Measurements from ENCODE around the gene NAGLU. TPM values are rescaled to one million over a fixed set of nuclear protein-coding genes. Genes with fewer than 3 reads are reported as not detected.

The NAGLU gene
- total and polyA plus RNA-seq, 2 of the 13 experiments (the other 11 are each of a cell fraction or from before 2014, with no cell fraction given) = 28.2 to 40.1 TPM

DNA sequence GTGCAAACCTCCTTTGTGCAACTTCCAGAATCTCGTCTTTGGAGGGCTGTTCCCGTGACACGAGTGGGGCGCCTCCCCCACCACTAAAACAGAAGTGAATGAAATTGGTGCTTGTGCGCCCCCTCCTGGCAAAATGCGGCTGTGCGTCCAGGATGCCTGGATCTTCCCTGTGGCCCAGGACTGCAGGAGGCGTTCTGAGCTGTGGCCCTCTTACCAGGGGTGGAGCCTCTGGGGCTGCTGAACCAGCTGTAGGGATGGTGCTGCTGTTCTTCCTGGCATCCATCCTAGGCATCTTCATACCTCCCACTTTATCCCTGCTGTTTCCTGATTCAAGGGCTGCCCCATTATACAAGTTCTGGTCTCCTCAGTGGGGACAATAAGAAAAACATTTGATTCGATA is 18.5 kb upstream of the NAGLU start (continued):
- TF ChIP-seq, protein P1, sequence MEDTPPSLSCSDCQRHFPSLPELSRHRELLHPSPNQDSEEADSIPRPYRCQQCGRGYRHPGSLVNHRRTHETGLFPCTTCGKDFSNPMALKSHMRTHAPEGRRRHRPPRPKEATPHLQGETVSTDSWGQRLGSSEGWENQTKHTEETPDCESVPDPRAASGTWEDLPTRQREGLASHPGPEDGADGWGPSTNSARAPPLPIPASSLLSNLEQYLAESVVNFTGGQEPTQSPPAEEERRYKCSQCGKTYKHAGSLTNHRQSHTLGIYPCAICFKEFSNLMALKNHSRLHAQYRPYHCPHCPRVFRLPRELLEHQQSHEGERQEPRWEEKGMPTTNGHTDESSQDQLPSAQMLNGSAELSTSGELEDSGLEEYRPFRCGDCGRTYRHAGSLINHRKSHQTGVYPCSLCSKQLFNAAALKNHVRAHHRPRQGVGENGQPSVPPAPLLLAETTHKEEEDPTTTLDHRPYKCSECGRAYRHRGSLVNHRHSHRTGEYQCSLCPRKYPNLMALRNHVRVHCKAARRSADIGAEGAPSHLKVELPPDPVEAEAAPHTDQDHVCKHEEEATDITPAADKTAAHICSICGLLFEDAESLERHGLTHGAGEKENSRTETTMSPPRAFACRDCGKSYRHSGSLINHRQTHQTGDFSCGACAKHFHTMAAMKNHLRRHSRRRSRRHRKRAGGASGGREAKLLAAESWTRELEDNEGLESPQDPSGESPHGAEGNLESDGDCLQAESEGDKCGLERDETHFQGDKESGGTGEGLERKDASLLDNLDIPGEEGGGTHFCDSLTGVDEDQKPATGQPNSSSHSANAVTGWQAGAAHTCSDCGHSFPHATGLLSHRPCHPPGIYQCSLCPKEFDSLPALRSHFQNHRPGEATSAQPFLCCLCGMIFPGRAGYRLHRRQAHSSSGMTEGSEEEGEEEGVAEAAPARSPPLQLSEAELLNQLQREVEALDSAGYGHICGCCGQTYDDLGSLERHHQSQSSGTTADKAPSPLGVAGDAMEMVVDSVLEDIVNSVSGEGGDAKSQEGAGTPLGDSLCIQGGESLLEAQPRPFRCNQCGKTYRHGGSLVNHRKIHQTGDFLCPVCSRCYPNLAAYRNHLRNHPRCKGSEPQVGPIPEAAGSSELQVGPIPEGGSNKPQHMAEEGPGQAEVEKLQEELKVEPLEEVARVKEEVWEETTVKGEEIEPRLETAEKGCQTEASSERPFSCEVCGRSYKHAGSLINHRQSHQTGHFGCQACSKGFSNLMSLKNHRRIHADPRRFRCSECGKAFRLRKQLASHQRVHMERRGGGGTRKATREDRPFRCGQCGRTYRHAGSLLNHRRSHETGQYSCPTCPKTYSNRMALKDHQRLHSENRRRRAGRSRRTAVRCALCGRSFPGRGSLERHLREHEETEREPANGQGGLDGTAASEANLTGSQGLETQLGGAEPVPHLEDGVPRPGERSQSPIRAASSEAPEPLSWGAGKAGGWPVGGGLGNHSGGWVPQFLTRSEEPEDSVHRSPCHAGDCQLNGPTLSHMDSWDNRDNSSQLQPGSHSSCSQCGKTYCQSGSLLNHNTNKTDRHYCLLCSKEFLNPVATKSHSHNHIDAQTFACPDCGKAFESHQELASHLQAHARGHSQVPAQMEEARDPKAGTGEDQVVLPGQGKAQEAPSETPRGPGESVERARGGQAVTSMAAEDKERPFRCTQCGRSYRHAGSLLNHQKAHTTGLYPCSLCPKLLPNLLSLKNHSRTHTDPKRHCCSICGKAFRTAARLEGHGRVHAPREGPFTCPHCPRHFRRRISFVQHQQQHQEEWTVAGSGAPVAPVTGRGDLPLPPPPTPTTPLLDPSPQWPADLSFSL (CRISPR knock-in tag; IDR thresholded peaks at IDR 0.05) = no peak
- TF ChIP-seq ZNF563 (CRISPR knock-in tag; IDR thresholded peaks at IDR 0.05) (no peak), CCDC6 (CRISPR knock-in tag; IDR thresholded peaks at IDR 0.05) (no peak), ZNF558 (CRISPR knock-in tag; IDR thresholded peaks at IDR 0.05; ENCODE audit: borderline replicate concordance) (no peak), POLR2G (IDR thresholded peaks at IDR 0.05; ENCODE audit: low read depth, low read length) (no peak), BRCA1 (CRISPR knock-in tag; IDR thresholded peaks at IDR 0.05) (0 out of 2 replicates have a peak, but pooled peaks have one; percentile 43), RELA (CRISPR knock-in tag; IDR thresholded peaks at IDR 0.05) (0 out of 2 replicates have a peak, but pooled peaks have one; percentile 19), KMT2A (CRISPR knock-in tag; IDR thresholded peaks at IDR 0.05) (0 out of 2 replicates have a peak, but pooled peaks have one; percentile 48), SIX4 (CRISPR knock-in tag; IDR thresholded peaks at IDR 0.05) (no peak), HDAC2 (CRISPR knock-in tag; IDR thresholded peaks at IDR 0.05) (peak; percentile 68), PHB2 (IDR thresholded peaks at IDR 0.05; ENCODE audit: partially characterized antibody) (no peak), TOE1 (CRISPR knock-in tag; IDR thresholded peaks at IDR 0.05) (no peak), FOXK1 (CRISPR knock-in tag; IDR thresholded peaks at IDR 0.05; ENCODE audit: borderline replicate concordance, low read depth) (no peak)
- TF ChIP-seq, protein P2, sequence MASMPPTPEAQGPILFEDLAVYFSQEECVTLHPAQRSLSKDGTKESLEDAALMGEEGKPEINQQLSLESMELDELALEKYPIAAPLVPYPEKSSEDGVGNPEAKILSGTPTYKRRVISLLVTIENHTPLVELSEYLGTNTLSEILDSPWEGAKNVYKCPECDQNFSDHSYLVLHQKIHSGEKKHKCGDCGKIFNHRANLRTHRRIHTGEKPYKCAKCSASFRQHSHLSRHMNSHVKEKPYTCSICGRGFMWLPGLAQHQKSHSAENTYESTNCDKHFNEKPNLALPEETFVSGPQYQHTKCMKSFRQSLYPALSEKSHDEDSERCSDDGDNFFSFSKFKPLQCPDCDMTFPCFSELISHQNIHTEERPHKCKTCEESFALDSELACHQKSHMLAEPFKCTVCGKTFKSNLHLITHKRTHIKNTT (CRISPR knock-in tag; IDR thresholded peaks at IDR 0.05) = no peak
- TF ChIP-seq, protein P3, sequence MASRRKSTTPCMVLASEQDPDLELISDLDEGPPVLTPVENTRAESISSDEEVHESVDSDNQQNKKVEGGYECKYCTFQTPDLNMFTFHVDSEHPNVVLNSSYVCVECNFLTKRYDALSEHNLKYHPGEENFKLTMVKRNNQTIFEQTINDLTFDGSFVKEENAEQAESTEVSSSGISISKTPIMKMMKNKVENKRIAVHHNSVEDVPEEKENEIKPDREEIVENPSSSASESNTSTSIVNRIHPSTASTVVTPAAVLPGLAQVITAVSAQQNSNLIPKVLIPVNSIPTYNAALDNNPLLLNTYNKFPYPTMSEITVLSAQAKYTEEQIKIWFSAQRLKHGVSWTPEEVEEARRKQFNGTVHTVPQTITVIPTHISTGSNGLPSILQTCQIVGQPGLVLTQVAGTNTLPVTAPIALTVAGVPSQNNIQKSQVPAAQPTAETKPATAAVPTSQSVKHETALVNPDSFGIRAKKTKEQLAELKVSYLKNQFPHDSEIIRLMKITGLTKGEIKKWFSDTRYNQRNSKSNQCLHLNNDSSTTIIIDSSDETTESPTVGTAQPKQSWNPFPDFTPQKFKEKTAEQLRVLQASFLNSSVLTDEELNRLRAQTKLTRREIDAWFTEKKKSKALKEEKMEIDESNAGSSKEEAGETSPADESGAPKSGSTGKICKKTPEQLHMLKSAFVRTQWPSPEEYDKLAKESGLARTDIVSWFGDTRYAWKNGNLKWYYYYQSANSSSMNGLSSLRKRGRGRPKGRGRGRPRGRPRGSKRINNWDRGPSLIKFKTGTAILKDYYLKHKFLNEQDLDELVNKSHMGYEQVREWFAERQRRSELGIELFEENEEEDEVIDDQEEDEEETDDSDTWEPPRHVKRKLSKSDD (CRISPR knock-in tag; IDR thresholded peaks at IDR 0.05; ENCODE audit: low read depth) = no peak
- TF ChIP-seq, protein P4, sequence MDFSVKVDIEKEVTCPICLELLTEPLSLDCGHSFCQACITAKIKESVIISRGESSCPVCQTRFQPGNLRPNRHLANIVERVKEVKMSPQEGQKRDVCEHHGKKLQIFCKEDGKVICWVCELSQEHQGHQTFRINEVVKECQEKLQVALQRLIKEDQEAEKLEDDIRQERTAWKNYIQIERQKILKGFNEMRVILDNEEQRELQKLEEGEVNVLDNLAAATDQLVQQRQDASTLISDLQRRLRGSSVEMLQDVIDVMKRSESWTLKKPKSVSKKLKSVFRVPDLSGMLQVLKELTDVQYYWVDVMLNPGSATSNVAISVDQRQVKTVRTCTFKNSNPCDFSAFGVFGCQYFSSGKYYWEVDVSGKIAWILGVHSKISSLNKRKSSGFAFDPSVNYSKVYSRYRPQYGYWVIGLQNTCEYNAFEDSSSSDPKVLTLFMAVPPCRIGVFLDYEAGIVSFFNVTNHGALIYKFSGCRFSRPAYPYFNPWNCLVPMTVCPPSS (IDR thresholded peaks at IDR 0.05) = no peak
- TF ChIP-seq, protein P5, sequence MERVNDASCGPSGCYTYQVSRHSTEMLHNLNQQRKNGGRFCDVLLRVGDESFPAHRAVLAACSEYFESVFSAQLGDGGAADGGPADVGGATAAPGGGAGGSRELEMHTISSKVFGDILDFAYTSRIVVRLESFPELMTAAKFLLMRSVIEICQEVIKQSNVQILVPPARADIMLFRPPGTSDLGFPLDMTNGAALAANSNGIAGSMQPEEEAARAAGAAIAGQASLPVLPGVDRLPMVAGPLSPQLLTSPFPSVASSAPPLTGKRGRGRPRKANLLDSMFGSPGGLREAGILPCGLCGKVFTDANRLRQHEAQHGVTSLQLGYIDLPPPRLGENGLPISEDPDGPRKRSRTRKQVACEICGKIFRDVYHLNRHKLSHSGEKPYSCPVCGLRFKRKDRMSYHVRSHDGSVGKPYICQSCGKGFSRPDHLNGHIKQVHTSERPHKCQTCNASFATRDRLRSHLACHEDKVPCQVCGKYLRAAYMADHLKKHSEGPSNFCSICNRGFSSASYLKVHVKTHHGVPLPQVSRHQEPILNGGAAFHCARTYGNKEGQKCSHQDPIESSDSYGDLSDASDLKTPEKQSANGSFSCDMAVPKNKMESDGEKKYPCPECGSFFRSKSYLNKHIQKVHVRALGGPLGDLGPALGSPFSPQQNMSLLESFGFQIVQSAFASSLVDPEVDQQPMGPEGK (CRISPR knock-in tag; IDR thresholded peaks at IDR 0.05) = peak; percentile 91

Measured in HepG2 (cell line).